K562 (cell line): ENCODE results near the gene KPNA4. TPM values are rescaled to one million over a fixed set of nuclear protein-coding genes. Genes with fewer than 3 reads are reported as not detected.

Source experiments
- ARID3A ChIP-seq: IDR thresholded peaks from 2 replicates; pipeline ENCODE4 v1.6.1; 2012; ENCODE audit warnings: low read depth, low read length, improper control_type of control experiment, borderline replicate concordance
- BACH1 ChIP-seq: fragments of 200-800 bp; sonication (Bioruptor generic); IDR thresholded peaks from 2 replicates; pipeline ENCODE4 v1.6.1; 2016; ENCODE audit warnings: missing genetic modification characterization, missing compliant biosample characterization
- FOSL1 ChIP-seq: fragments of 200-800 bp; sonication (Bioruptor generic); conservative IDR thresholded peaks from 2 replicates; pipeline ENCODE4 v1.6.1; 2016; ENCODE audit warnings: missing genetic modification characterization, missing compliant biosample characterization
- KAT7 ChIP-seq: sonication (generic); formaldehyde crosslinking; IDR thresholded peaks from 2 replicates; pipeline ENCODE4 v1.8.0; 2022; ENCODE audit warnings: missing genetic modification reagents, mild to moderate bottlenecking, borderline replicate concordance
- KDM5B ChIP-seq: fragments of 200-600 bp; sonication (generic); IDR thresholded peaks from 2 replicates; pipeline ENCODE4 v1.6.1; 2012; ENCODE audit warnings: low read depth, mild to moderate bottlenecking, moderate library complexity, low read length, control low read depth, inconsistent platforms; ENCODE audit not compliant: insufficient replicate concordance
- MNT ChIP-seq, 2 experiments: fragments of 450-650 bp; conservative IDR thresholded peaks; 2 replicates each; pipeline ENCODE4 v1.6.1; 2017; ENCODE audit warnings: mild to moderate bottlenecking in 2 of 2, moderate library complexity in 2 of 2
- TEAD1 ChIP-seq, 2 experiments: fragments of 450-650 bp in 1 of 2; sonication (generic) in 1 of 2; formaldehyde crosslinking; IDR thresholded peaks; 2 replicates each; pipeline versions ENCODE4 v1.4.0 to v1.8.0; 2020 to 2022; ENCODE audit warnings: mild to moderate bottlenecking in 2 of 2, missing genetic modification reagents in 1 of 2
- polyA plus RNA-seq, 8 experiments: library from polyadenylated mRNA; depleted of rRNA in 4 of 8; stranded (reverse) in 5 of 8; unstranded in 3 of 8; fragments of >200 nt; fragmentation: Nextera tagmentation in 2 of 8; fragmentation: Illumina TruSeq in 1 of 8; extraction: Ambion mirVana in 2 of 8; extraction: Trizol in 1 of 8; gene quantifications; 2 replicates each; pipeline versions ENCODE4 v1.2.1 to v1.2.3, GENCODE V29; 2011 to 2014; ENCODE audit warnings: inconsistent platforms in 1 of 8, missing spikeins in 1 of 8
- total RNA-seq, 7 experiments: library from RNA; depleted of rRNA in 6 of 7; stranded (reverse); fragments of >200 nt in 6 of 7; fragmentation: Illumina TruSeq in 2 of 7; extraction: Trizol in 2 of 7; gene quantifications; 2 replicates each; pipeline versions ENCODE4 v1.2.1 to v1.2.3, GENCODE V29; 2011 to 2021; ENCODE audit warnings: low replicate concordance in 1 of 7

The KPNA4 gene
- total and polyA plus RNA-seq, 9 of the 15 experiments (the other 6 are each of a cell fraction or from before 2014, with no cell fraction given), result 13.9 to 66.6 (median 34.5) TPM

GRCh38 chr3:160447544-160447943 lies 117.8 kb downstream of the KPNA4 start (continued):
- TF ChIP-seq MNT (conservative IDR thresholded peaks at IDR 0.05) (0 out of 4 replicates have a peak, but pooled peaks of 1 of the 2 experiments have one; percentile 18), BACH1 (tag) (no peak), KAT7 (no peak), FOSL1 (tag) (peak; percentile 18; the same call in 1 of the 2 replicates), KDM5B (no peak), ARID3A (0 out of 2 replicates have a peak, but pooled peaks have one; percentile 46), TEAD1 (CRISPR knock-in tag; IDR thresholded peaks at IDR 0.05) (no peak)
